GM23338 (cell line): ENCODE data around the gene MAPK4. TPM values are rescaled to one million over a fixed set of nuclear protein-coding genes. Genes with fewer than 3 reads are reported as not detected.

ENCODE experiments used
- ATAC-seq: fragments of 200-7000 bp; cut with Tn5 transposase; 3 replicates; pipeline ENCODE4 v1.9.1; 2020
- DNase-seq: peaks from one replicate; pipeline ENCODE4 v3.0.0-alpha.2; 2015; ENCODE audit warnings: low spot score
- H2AFZ ChIP-seq: fragments of 200-600 bp; sonication (generic); 2 replicates; pipeline ENCODE4 v1.8.0; 2016; ENCODE audit warnings: antibody characterized with exemption, mild to moderate bottlenecking, moderate library complexity
- H3F3A ChIP-seq: fragments of 200-600 bp; sonication (generic); replicated peaks from 2 replicates; pipeline ENCODE4 v1.8.0; 2017; ENCODE audit warnings: antibody characterized with exemption, mixed run types, low read depth
- H3K27ac ChIP-seq: fragments of 200-600 bp; sonication (generic); 2 replicates; pipeline ENCODE4 v1.6.1; 2016; ENCODE audit warnings: low read depth
- H3K27me3 ChIP-seq: fragments of 200-600 bp; sonication (generic); 2 replicates; pipeline ENCODE4 v1.8.0; 2016; ENCODE audit warnings: mild to moderate bottlenecking, mixed run types, moderate library complexity; ENCODE audit not compliant: insufficient read depth
- H3K36me3 ChIP-seq: fragments of 200-600 bp; sonication (generic); 2 replicates; pipeline ENCODE4 v1.8.0; 2016; ENCODE audit warnings: mild to moderate bottlenecking; ENCODE audit not compliant: insufficient read depth
- H3K4me1 ChIP-seq: fragments of 200-600 bp; sonication (generic); 2 replicates; pipeline ENCODE4 v1.8.0; 2016; ENCODE audit warnings: mild to moderate bottlenecking, moderate library complexity; ENCODE audit not compliant: insufficient read depth
- H3K4me2 ChIP-seq: fragments of 200-600 bp; sonication (generic); 2 replicates; pipeline ENCODE4 v1.7.1; 2017; ENCODE audit warnings: mixed run types
- H3K4me3 ChIP-seq: fragments of 200-600 bp; sonication (generic); 2 replicates; pipeline ENCODE4 v1.6.1; 2016; ENCODE audit warnings: mixed run types
- H3K79me2 ChIP-seq: fragments of 200-600 bp; sonication (generic); replicated peaks from 2 replicates; pipeline ENCODE4 v1.8.0; 2017; ENCODE audit warnings: mild to moderate bottlenecking; ENCODE audit not compliant: insufficient read depth
- H3K9me2 ChIP-seq: fragments of 200-600 bp; sonication (generic); 2 replicates; pipeline ENCODE4 v1.8.0; 2017; ENCODE audit not compliant: insufficient read depth
- H4K20me1 ChIP-seq: fragments of 200-600 bp; sonication (generic); replicated peaks from 2 replicates; pipeline ENCODE4 v1.8.0; 2017; ENCODE audit warnings: mild to moderate bottlenecking; ENCODE audit not compliant: insufficient read depth
- H3K27ac Mint-ChIP-seq: 2 replicates; pipeline ENCODE4 v1.8.0; 2020; ENCODE audit warnings: inconsistent platforms, mild to moderate bottlenecking, moderate library complexity, mixed read lengths
- H3K27me3 Mint-ChIP-seq: 3 replicates; pipeline ENCODE4 v1.8.0; 2022; ENCODE audit warnings: low read depth, mild to moderate bottlenecking, moderate library complexity, mixed read lengths, inconsistent platforms; ENCODE audit not compliant: insufficient read depth, poor library complexity
- H3K36me3 Mint-ChIP-seq: 3 replicates; pipeline ENCODE4 v1.8.0; 2021; ENCODE audit warnings: low read depth, mild to moderate bottlenecking, inconsistent platforms, moderate library complexity, mixed read lengths
- H3K4me1 Mint-ChIP-seq: 3 replicates; pipeline ENCODE4 v1.8.0; 2020; ENCODE audit warnings: mild to moderate bottlenecking, inconsistent platforms, mixed read lengths
- H3K4me3 Mint-ChIP-seq: 3 replicates; pipeline ENCODE4 v1.8.0; 2021; ENCODE audit warnings: moderate library complexity, mild to moderate bottlenecking, inconsistent platforms, mixed read lengths
- H3K9me3 Mint-ChIP-seq: 3 replicates; pipeline ENCODE4 v1.8.0; 2020; ENCODE audit warnings: moderate library complexity, mild to moderate bottlenecking, inconsistent platforms, mixed read lengths
- CREB1 ChIP-seq: fragments of 250-450 bp; sonication (Bioruptor Pico); IDR thresholded peaks from 2 replicates; pipeline ENCODE4 v1.5.0; 2020; ENCODE audit warnings: low read depth, mild to moderate bottlenecking, moderate library complexity
- ETS1 ChIP-seq: IDR thresholded peaks from 2 replicates; pipeline ENCODE4 v1.6.1; 2016; ENCODE audit warnings: antibody characterized with exemption
- EZH2 ChIP-seq: fragments of 200-600 bp; sonication (generic); IDR thresholded peaks from one replicate; pipeline ENCODE4 v1.8.0; 2017; ENCODE audit warnings: antibody characterized with exemption, mild to moderate bottlenecking, low read depth; ENCODE audit not compliant: unreplicated experiment
- EZH2phosphoT487 ChIP-seq: fragments of 200-600 bp; sonication (generic); IDR thresholded peaks from one replicate; pipeline ENCODE4 v1.8.1; 2018; ENCODE audit warnings: antibody characterized with exemption; ENCODE audit not compliant: unreplicated experiment
- JUNB ChIP-seq: IDR thresholded peaks from one replicate; pipeline ENCODE4 v1.6.1; 2016; ENCODE audit warnings: antibody characterized with exemption; ENCODE audit not compliant: unreplicated experiment
- NANOG ChIP-seq: IDR thresholded peaks from 2 replicates; pipeline ENCODE4 v1.6.1; 2016; ENCODE audit warnings: antibody characterized with exemption, borderline replicate concordance
- POLR2AphosphoS5 ChIP-seq: IDR thresholded peaks from 2 replicates; pipeline ENCODE4 v1.6.1; 2016; ENCODE audit warnings: antibody characterized with exemption, low read depth
- STAT1 ChIP-seq: IDR thresholded peaks from one replicate; pipeline ENCODE4 v1.6.1; 2016; ENCODE audit warnings: antibody characterized with exemption; ENCODE audit not compliant: unreplicated experiment
- ZNF114 ChIP-seq: fragments of 250-450 bp; sonication (Bioruptor Pico); IDR thresholded peaks from 2 replicates; pipeline ENCODE4 v1.5.0; 2020; ENCODE audit warnings: mild to moderate bottlenecking, moderate library complexity
- polyA plus RNA-seq: library from polyadenylated mRNA; unstranded; fragments of >200 nt; fragmentation: Nextera tagmentation; extraction: Ambion mirVana; gene quantifications from 2 replicates; pipeline ENCODE4 v1.2.1, GENCODE V29; 2016
- total RNA-seq: library from RNA; depleted of rRNA; stranded (reverse); fragments of >200 nt; shearing (Covaris generic); gene quantifications from 2 replicates; pipeline ENCODE4 v1.2.3, GENCODE V29; 2014
- TF ChIP-seq, protein P1 (sequence below): IDR thresholded peaks from one replicate; pipeline ENCODE4 v1.6.1; 2018; ENCODE audit warnings: antibody characterized with exemption; ENCODE audit not compliant: unreplicated experiment

Gene MAPK4
- total and polyA plus RNA-seq, 2 experiments from 2014 or later, result 1.3 to 4.4 TPM

DNA sequence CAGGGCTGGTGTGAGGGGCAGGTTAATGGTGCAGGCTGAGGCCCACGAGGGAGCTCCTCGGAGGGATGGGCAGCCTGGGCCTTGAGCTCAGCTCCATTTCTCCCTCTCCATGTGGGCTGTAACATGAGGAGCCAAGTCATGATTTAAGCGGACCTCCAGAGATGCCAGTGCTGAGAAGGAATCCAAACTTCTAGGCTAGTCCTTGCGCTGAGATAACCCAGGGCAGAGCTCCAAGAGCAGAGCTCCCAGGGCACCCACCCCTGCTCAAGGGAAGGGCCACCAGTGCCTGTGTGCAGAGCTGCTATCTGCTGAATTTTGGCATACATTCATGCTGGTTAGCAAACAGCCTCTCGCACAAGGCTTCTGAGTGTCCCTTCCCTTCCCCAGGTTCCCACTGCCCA lies 164.9 kb downstream of the MAPK4 start:
- DNase-seq, result no peak
- no peaks in the 10 kb centered on the region for H3K36me3 ChIP-seq
- H4K20me1 ChIP-seq, result no peaks in the 10 kb centered on the region
- H2AFZ ChIP-seq, result no peak overlapping the region
- peaks cover 7% of the 10 kb centered on the region for H3K4me1 Mint-ChIP-seq
- H3K4me3 Mint-ChIP-seq, result no peak overlapping the region
- ATAC-seq, result no peak
- TF ChIP-seq POLR2AphosphoS5 (no peak), JUNB (no peak), ETS1 (no peak), STAT1 (no peak), CREB1 (CRISPR knock-in tag) (no peak), ZNF114 (CRISPR knock-in tag) (no peak), EZH2phosphoT487 (no peak)
- TF ChIP-seq, protein P1, sequence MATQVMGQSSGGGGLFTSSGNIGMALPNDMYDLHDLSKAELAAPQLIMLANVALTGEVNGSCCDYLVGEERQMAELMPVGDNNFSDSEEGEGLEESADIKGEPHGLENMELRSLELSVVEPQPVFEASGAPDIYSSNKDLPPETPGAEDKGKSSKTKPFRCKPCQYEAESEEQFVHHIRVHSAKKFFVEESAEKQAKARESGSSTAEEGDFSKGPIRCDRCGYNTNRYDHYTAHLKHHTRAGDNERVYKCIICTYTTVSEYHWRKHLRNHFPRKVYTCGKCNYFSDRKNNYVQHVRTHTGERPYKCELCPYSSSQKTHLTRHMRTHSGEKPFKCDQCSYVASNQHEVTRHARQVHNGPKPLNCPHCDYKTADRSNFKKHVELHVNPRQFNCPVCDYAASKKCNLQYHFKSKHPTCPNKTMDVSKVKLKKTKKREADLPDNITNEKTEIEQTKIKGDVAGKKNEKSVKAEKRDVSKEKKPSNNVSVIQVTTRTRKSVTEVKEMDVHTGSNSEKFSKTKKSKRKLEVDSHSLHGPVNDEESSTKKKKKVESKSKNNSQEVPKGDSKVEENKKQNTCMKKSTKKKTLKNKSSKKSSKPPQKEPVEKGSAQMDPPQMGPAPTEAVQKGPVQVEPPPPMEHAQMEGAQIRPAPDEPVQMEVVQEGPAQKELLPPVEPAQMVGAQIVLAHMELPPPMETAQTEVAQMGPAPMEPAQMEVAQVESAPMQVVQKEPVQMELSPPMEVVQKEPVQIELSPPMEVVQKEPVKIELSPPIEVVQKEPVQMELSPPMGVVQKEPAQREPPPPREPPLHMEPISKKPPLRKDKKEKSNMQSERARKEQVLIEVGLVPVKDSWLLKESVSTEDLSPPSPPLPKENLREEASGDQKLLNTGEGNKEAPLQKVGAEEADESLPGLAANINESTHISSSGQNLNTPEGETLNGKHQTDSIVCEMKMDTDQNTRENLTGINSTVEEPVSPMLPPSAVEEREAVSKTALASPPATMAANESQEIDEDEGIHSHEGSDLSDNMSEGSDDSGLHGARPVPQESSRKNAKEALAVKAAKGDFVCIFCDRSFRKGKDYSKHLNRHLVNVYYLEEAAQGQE, result no peak
- no peaks in the 10 kb centered on the region; the same call in 2 of the 3 replicates for H3K36me3 Mint-ChIP-seq
- no peaks in the 10 kb centered on the region for H3K27me3 ChIP-seq
- no peak overlapping the region for H3K27ac ChIP-seq
- peaks cover 7% of the 10 kb centered on the region for H3K27me3 Mint-ChIP-seq
- H3K9me2 ChIP-seq, result no peaks in the 10 kb centered on the region
- 0 out of 2 replicates have a peak, but pooled peaks cover 9% of the 10 kb centered on the region for H3K4me1 ChIP-seq
- no peaks in the 10 kb centered on the region for H3F3A ChIP-seq
- no peak overlapping the region for H3K4me3 ChIP-seq
- no peak overlapping the region for H3K27ac Mint-ChIP-seq
- no peaks in the 10 kb centered on the region for H3K79me2 ChIP-seq
- H3K9me3 Mint-ChIP-seq, result peaks cover 2% of the 10 kb centered on the region; the same call in 1 of the 3 replicates
- no peak overlapping the region for H3K4me2 ChIP-seq

- TF ChIP-seq STAT1, result no peak
- TF ChIP-seq, protein P1, result no peak
- no peak for TF ChIP-seq JUNB
- TF ChIP-seq ZNF114 (CRISPR knock-in tag), result no peak
- TF ChIP-seq POLR2AphosphoS5, result no peak
- TF ChIP-seq ETS1, result no peak
- no peak for TF ChIP-seq NANOG
- no peak for TF ChIP-seq EZH2
- no peak overlapping the region for H3K4me2 ChIP-seq
- 0 out of 2 replicates have a peak, but pooled peaks cover 3% of the 10 kb centered on the region for H3K9me2 ChIP-seq
- no peaks in the 10 kb centered on the region for H3K79me2 ChIP-seq
- no peak overlapping the region for H3K4me3 Mint-ChIP-seq
- 0 out of 2 replicates have a peak, but pooled peaks cover 9% of the 10 kb centered on the region for H3K4me1 ChIP-seq
- ATAC-seq (no peak), DNase-seq (no peak)
- no peak overlapping the region for H3K27ac ChIP-seq
- H3K9me3 Mint-ChIP-seq, result peaks cover 2% of the 10 kb centered on the region; the same call in 1 of the 3 replicates
- H3K36me3 ChIP-seq, result no peaks in the 10 kb centered on the region
- no peaks in the 10 kb centered on the region for H3K27me3 ChIP-seq
- H3K4me1 Mint-ChIP-seq, result peaks cover 7% of the 10 kb centered on the region
- no peaks in the 10 kb centered on the region; the same call in 1 of the 3 replicates for H3K36me3 Mint-ChIP-seq
- H3K4me3 ChIP-seq, result no peak overlapping the region
- no peaks in the 10 kb centered on the region for H3F3A ChIP-seq
- H3K27ac Mint-ChIP-seq, result no peak overlapping the region
- H4K20me1 ChIP-seq, result no peaks in the 10 kb centered on the region
- peaks cover 5% of the 10 kb centered on the region for H3K27me3 Mint-ChIP-seq
- no peak overlapping the region for H2AFZ ChIP-seq
Measured at GRCh38 chr18:50726960-50727589, 167.2 kb downstream of the MAPK4 start.
